ENCODE measurements around the gene BCS1L. TPM values are rescaled to one million over a fixed set of nuclear protein-coding genes. Genes with fewer than 3 reads are reported as not detected.
A peak's percentile ranks its signal among the peaks of the same experiment; 100 is the strongest.

The BCS1L gene
- total and polyA plus RNA-seq, 7 donors, result 13.4 to 42.5 (median 24.8) TPM

GRCh38 chr2:218662827-218663226 lies 3.3 kb downstream of the BCS1L start:
- peak; percentile 40 for DNase-seq
- Histone ChIP-seq H3K4me3 (no peak overlapping the region), H3K27ac (no peak overlapping the region), H3K36me3 (peaks cover 31 to 67% (median 47%) of the 10 kb centered on the region in 4 donors), H3K4me1 (peaks cover 0 to 21% (median 20%) of the 10 kb centered on the region in 4 donors), H3K27me3 (no peaks in the 10 kb centered on the region), H3K9me3 (no peaks in the 10 kb centered on the region)
- intact Hi-C loops (cut with DNase I), result no loop called here
- no peak for TF ChIP-seq EP300 (IDR thresholded peaks at IDR 0.05)
- no peak for TF ChIP-seq CTCF (IDR thresholded peaks at IDR 0.05)
- no peak for TF ChIP-seq POLR2A (IDR thresholded peaks at IDR 0.05)
- TF ChIP-seq POLR2AphosphoS5 (IDR thresholded peaks at IDR 0.05), result no peak
- 92 to 93% methylated on average over 10 of the region's 10 CpGs for WGBS, 2 donors

- Histone ChIP-seq H3K4me1 (peaks cover 0 to 11% (median 10%) of the 10 kb centered on the region in 4 donors), H3K4me3 (no peak overlapping the region), H3K27ac (no peak overlapping the region), H3K9me3 (no peaks in the 10 kb centered on the region), H3K27me3 (no peaks in the 10 kb centered on the region), H3K36me3 (peaks cover 31 to 78% (median 53%) of the 10 kb centered on the region in 4 donors)
- TF ChIP-seq CTCF (IDR thresholded peaks at IDR 0.05), result no peak
- TF ChIP-seq POLR2AphosphoS5 (IDR thresholded peaks at IDR 0.05), result no peak
- TF ChIP-seq POLR2A (IDR thresholded peaks at IDR 0.05), result no peak
- TF ChIP-seq EP300 (IDR thresholded peaks at IDR 0.05), result no peak
- peak; percentile 47 for DNase-seq
- WGBS, 2 donors, result 90 to 93% methylated on average over 15 of the region's 15 CpGs
- intact Hi-C loops (cut with DNase I), result no loop called here
These were observed 4.4 kb downstream of the BCS1L start for GRCh38 chr2:218663901-218664300.

- Histone ChIP-seq H3K36me3 (peaks cover 31 to 78% (median 53%) of the 10 kb centered on the region in 4 donors), H3K9me3 (no peaks in the 10 kb centered on the region), H3K27ac (no peak overlapping the region), H3K27me3 (no peaks in the 10 kb centered on the region), H3K4me1 (peaks cover 0 to 10% (median 10%) of the 10 kb centered on the region in 4 donors), H3K4me3 (no peak overlapping the region)
- TF ChIP-seq POLR2AphosphoS5 (IDR thresholded peaks at IDR 0.05) (no peak), CTCF (IDR thresholded peaks at IDR 0.05) (no peak), EP300 (IDR thresholded peaks at IDR 0.05) (no peak), POLR2A (IDR thresholded peaks at IDR 0.05) (no peak)
- WGBS, 2 donors, result 96% methylated on average over 7 of the region's 7 CpGs
- peak; percentile 46 for DNase-seq
- intact Hi-C loops (cut with DNase I), result no loop called here
These were observed 5.2 kb downstream of the BCS1L start for GRCh38 chr2:218664653-218665052.

- H3K27me3 ChIP-seq, result no peaks in the 10 kb centered on the region
- intact Hi-C loops (cut with DNase I), result no loop called here
These were observed 11.7 kb downstream of the BCS1L start for GRCh38 chr2:218671097-218671653.

More at GRCh38 chr2:218671097-218671653, 11.7 kb downstream of the BCS1L start:
- peaks cover 0 to 39% (median 18%) of the 10 kb centered on the region in 4 donors for H3K36me3 ChIP-seq
- no peaks in the 10 kb centered on the region for H3K9me3 ChIP-seq
- no peak for TF ChIP-seq POLR2AphosphoS5 (IDR thresholded peaks at IDR 0.05)
- TF ChIP-seq EP300 (IDR thresholded peaks at IDR 0.05), result no peak
- no peak for TF ChIP-seq CTCF (IDR thresholded peaks at IDR 0.05)
- TF ChIP-seq POLR2A (IDR thresholded peaks at IDR 0.05), result no peak
- WGBS, 2 donors, result 41 to 45% methylated on average over 12 of the region's 12 CpGs
- H3K4me1 ChIP-seq, result peaks cover 0 to 18% (median 16%) of the 10 kb centered on the region in 4 donors
- H3K4me3 ChIP-seq, result peak overlapping the region; percentile 69 to 81 (median 74)
- DNase-seq, result peak; percentile 28
- peak overlapping the region; percentile 78 to 84 (median 81) for H3K27ac ChIP-seq

All from sigmoid colon (tissue), 7 donors.